GM13977 (cell line): ENCODE results near the gene MED27.

ENCODE experiments used
- DNase-seq: peaks from one replicate; pipeline ENCODE4 v3.0.0; 2012; ENCODE audit warnings: low spot score
- in situ Hi-C: fragments of 300-500 bp; cut with MboI; formaldehyde crosslinking; loops from one replicate; pipeline ENCODE4 v1.12.0; 2022; ENCODE audit warnings: low sequenced_read_pairs, low pct_unique_long_range_greater_than_20kb, mixed read lengths, inconsistent platforms; ENCODE audit not compliant: unreplicated experiment
- TF ChIP-seq, protein P1 (sequence below): IDR thresholded peaks from 2 replicates; pipeline ENCODE4 v1.5.1; 2012; ENCODE audit warnings: mild to moderate bottlenecking, control low read depth; ENCODE audit not compliant: insufficient read depth; ENCODE audit errors: extremely low read depth, missing control alignments

MED27 gene

GRCh38 chr9:131888923-131889322 lies 190.7 kb downstream of the MED27 start:
- DNase-seq = no peak
- TF ChIP-seq, protein P1, sequence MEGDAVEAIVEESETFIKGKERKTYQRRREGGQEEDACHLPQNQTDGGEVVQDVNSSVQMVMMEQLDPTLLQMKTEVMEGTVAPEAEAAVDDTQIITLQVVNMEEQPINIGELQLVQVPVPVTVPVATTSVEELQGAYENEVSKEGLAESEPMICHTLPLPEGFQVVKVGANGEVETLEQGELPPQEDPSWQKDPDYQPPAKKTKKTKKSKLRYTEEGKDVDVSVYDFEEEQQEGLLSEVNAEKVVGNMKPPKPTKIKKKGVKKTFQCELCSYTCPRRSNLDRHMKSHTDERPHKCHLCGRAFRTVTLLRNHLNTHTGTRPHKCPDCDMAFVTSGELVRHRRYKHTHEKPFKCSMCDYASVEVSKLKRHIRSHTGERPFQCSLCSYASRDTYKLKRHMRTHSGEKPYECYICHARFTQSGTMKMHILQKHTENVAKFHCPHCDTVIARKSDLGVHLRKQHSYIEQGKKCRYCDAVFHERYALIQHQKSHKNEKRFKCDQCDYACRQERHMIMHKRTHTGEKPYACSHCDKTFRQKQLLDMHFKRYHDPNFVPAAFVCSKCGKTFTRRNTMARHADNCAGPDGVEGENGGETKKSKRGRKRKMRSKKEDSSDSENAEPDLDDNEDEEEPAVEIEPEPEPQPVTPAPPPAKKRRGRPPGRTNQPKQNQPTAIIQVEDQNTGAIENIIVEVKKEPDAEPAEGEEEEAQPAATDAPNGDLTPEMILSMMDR = no peak
- in situ Hi-C loops = no loop called here

DNA sequence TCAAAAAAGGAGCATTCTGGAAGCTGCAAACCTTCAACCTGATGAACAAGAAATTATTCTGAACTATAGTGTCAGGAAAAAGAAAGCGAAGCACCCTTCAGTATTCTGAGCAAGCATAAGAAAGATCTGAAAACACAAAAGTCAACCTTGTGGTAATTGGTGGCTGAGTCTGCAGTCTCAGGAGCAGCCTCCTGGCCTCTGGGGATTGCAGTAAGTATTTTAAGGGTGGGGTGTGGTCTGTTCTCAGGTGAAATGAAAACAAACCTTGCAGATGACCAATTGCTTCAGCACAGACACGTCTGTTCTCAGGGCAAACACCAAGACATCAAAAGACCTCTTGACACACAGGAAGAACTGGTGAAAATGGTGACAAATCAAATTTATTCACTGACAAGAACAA lies 192.0 kb downstream of the MED27 start:
- TF ChIP-seq, protein P1 = no peak
- DNase-seq = no peak
- in situ Hi-C loops = no loop called here

- no peak for DNase-seq
- in situ Hi-C loops = no loop called here
- TF ChIP-seq, protein P1 = no peak
These were observed 192.8 kb downstream of the MED27 start for GRCh38 chr9:131886826-131887225.

DNA sequence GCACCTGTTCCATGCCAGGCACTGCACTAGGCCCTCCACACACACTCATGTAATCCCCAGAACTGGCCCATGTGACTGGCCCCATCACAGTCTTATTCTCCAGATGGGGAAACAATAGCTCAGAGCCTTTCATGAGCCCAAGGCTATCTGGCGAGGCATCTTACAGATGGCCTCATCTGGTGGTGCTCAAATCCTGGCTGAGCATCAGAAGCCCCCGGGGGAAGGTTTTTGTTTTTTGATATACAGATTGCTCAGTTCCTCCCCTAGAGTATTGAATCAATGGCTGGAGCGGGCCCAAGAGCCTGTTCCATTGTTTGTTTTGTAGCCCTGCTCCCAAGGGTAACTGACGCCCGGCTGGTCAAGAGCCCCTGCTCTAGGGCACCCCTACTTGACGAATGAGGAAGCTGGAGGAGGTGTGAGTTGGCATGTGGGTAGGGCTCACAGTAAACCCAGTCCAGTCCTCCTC lies 194.5 kb downstream of the MED27 start:
- TF ChIP-seq, protein P1 = no peak
- in situ Hi-C loops = no loop called here
- DNase-seq = no peak

DNA sequence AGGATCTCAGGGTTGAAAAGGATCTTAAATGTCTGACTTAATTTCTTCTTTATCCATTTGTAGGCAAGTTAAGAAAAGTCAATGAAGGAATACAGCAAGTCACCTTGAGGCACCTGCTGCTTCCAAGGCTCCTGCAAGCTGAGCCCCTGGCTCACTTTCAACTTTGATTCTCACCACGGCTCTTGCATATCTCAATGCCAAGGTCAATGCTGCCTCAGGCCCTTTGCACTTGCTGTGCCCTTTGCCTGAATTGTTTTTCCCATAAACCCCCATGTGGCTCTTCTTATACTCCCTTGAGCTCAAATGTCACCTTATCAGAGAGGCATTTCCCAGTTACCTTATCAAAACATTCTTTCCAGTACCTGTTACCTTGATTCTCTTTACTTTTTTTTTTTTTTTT lies 195.4 kb downstream of the MED27 start:
- no peak for DNase-seq
- TF ChIP-seq, protein P1 = no peak
- in situ Hi-C loops = no loop called here

DNA sequence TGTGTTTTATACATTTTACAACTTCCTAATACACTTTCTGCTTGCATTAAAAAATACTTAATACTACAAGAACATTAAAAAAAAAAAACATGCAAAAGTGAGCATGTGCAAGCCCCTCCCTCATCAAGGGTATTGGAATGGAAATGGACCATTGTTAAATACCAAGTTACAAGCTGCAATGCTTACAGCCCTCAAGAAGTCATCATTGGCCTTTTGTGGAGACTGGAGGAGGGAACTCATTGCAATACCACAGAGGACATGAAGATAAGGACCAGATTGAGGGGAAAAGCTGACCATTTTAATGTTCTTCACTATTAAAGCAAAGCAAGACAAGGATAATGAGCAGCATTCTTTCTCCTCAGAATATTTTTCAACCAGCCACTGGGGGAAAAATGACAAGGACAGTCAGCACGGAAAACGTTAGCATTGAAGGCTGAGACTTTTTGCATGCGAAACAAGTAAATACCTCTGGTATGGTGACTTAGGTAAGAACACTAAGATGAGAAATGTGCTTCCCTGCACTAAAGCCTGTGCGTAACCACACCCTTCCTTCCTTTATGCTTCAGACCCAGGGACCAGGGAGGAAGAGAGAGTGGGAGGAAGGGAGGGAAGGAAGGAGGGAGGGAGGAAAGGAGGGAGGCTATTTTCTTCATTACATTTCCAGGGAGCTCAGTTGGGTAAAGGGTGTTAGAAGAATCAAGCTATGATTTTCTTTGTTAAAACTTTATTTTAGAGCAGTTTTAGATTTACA lies 198.7 kb downstream of the MED27 start:
- in situ Hi-C loops = no loop called here
- no peak for DNase-seq
- TF ChIP-seq, protein P1 = no peak
